Fibroblast of lung (primary cell): ENCODE measurements around the gene ABCB4. TPM values are rescaled to one million over a fixed set of nuclear protein-coding genes. Genes with fewer than 3 reads are reported as not detected.

Source experiments
- DNase-seq, 2 donors: peaks; one replicate each; pipeline versions ENCODE4 v3.0.0 to v3.0.0-alpha.2; 2010; ENCODE audit warnings: low read depth in 2 of 2
- H2AFZ ChIP-seq: 2 replicates; pipeline ENCODE4 v1.5.1; 2012; ENCODE audit warnings: low read length, control low read depth, inconsistent platforms
- H3K27ac ChIP-seq: 2 replicates; pipeline ENCODE4 v1.5.1; 2011; ENCODE audit warnings: low read length, control low read depth; ENCODE audit not compliant: insufficient read depth
- H3K27me3 ChIP-seq: 2 replicates; pipeline ENCODE4 v1.5.1; 2011; ENCODE audit warnings: mild to moderate bottlenecking, low read length; ENCODE audit not compliant: control insufficient read depth, insufficient read depth
- H3K36me3 ChIP-seq: 2 replicates; pipeline ENCODE4 v1.5.1; 2011; ENCODE audit warnings: low read length; ENCODE audit not compliant: control insufficient read depth, insufficient read depth
- H3K4me1 ChIP-seq: 2 replicates; pipeline ENCODE4 v1.5.1; 2011; ENCODE audit warnings: low read length; ENCODE audit not compliant: control insufficient read depth, insufficient read depth; ENCODE audit errors: extremely low read depth
- H3K4me2 ChIP-seq: 2 replicates; pipeline ENCODE4 v1.5.1; 2011; ENCODE audit warnings: low read length, control low read depth; ENCODE audit not compliant: insufficient read depth; ENCODE audit errors: extremely low read depth
- H3K4me3 ChIP-seq, 4 experiments: fragments of 200-600 bp in 1 of 4; sonication (generic) in 1 of 4; replicated peaks in 1 of 4; 2 replicates each; pipeline ENCODE4 v1.5.1; 2011 to 2016; ENCODE audit warnings: low read length in 4 of 4, low read depth in 3 of 4, mild to moderate bottlenecking in 3 of 4, control low read depth in 2 of 4, inconsistent platforms in 1 of 4, mixed read lengths in 1 of 4; ENCODE audit not compliant: insufficient read depth in 1 of 4; ENCODE audit errors: control extremely low read depth in 1 of 4
- H3K79me2 ChIP-seq: 2 replicates; pipeline ENCODE4 v1.5.1; 2012; ENCODE audit warnings: mild to moderate bottlenecking, low read length, inconsistent platforms; ENCODE audit not compliant: control insufficient read depth, insufficient read depth
- H3K9ac ChIP-seq: 2 replicates; pipeline ENCODE4 v1.5.1; 2011; ENCODE audit warnings: mild to moderate bottlenecking, low read length, control low read depth; ENCODE audit not compliant: insufficient read depth
- H3K9me3 ChIP-seq: 2 replicates; pipeline ENCODE4 v1.5.1; 2012; ENCODE audit warnings: low read depth, low read length; ENCODE audit not compliant: control insufficient read depth, insufficient read depth
- H4K20me1 ChIP-seq: 2 replicates; pipeline ENCODE4 v1.5.1; 2011; ENCODE audit warnings: low read length; ENCODE audit not compliant: control insufficient read depth, insufficient read depth; ENCODE audit errors: extremely low read depth
- CTCF ChIP-seq, 2 donors: IDR thresholded peaks in 1 of 2; conservative IDR thresholded peaks in 1 of 2; 1 replicate in 1 of 2; 2 replicates in 1 of 2; pipeline ENCODE4 v1.5.1; 2011 to 2012; ENCODE audit warnings: low read length in 2 of 2, control low read depth in 1 of 2, inconsistent platforms in 1 of 2, low read depth in 1 of 2, mild to moderate bottlenecking in 1 of 2
- EZH2 ChIP-seq: IDR thresholded peaks from 2 replicates; pipeline ENCODE4 v1.5.1; 2012; ENCODE audit warnings: low read length, control low read depth, mild to moderate bottlenecking; ENCODE audit errors: missing control alignments
- polyA plus RNA-seq, 2 donors: library from polyadenylated mRNA; depleted of rRNA in 1 of 2; stranded (reverse) in 1 of 2; unstranded in 1 of 2; fragments of >200 nt; gene quantifications; 2 replicates each; pipeline ENCODE4 v1.2.1, GENCODE V29; 2011 to 2012; ENCODE audit warnings: missing spikeins in 1 of 2
- total RNA-seq: library from RNA; depleted of rRNA; stranded (reverse); fragments of >200 nt; gene quantifications from 2 replicates; pipeline ENCODE4 v1.2.1, GENCODE V29; 2014

ABCB4 gene
- total and polyA plus RNA-seq, 2 donors (not counting 1 experiment from before 2014, with no cell fraction given) = 0.16 to 0.66 TPM

- Histone ChIP-seq H3K9me3 (no peaks in the 10 kb centered on the region), H3K27me3 (no peaks in the 10 kb centered on the region), H2AFZ (no peak overlapping the region), H3K4me1 (no peaks in the 10 kb centered on the region), H3K9ac (no peak overlapping the region), H3K4me3 (no peak overlapping the region), H3K36me3 (no peaks in the 10 kb centered on the region), H4K20me1 (no peaks in the 10 kb centered on the region), H3K79me2 (no peaks in the 10 kb centered on the region), H3K4me2 (no peak overlapping the region), H3K27ac (no peak overlapping the region)
- TF ChIP-seq EZH2 (no peak), CTCF (conservative IDR thresholded peaks at IDR 0.05 in 1 of 2, IDR thresholded peaks at IDR 0.05 in 1 of 2; ENCODE audit: low read depth in 1 of 2, low read length in 2 of 2) (no peak)
- peak in 1 of 2 donors; percentile 65 for DNase-seq
These were observed 41.8 kb upstream of the ABCB4 start for GRCh38 chr7:87517136-87517815.

- no peaks in the 10 kb centered on the region for H3K4me1 ChIP-seq
- TF ChIP-seq EZH2 (no peak), CTCF (conservative IDR thresholded peaks at IDR 0.05 in 1 of 2, IDR thresholded peaks at IDR 0.05 in 1 of 2; ENCODE audit: low read depth in 1 of 2, low read length in 2 of 2) (no peak)
- no peak overlapping the region for H2AFZ ChIP-seq
- no peaks in the 10 kb centered on the region for H3K36me3 ChIP-seq
- H3K27ac ChIP-seq = no peak overlapping the region
- DNase-seq = no peak
- no peaks in the 10 kb centered on the region for H3K79me2 ChIP-seq
- no peak overlapping the region for H3K4me2 ChIP-seq
- H4K20me1 ChIP-seq = no peaks in the 10 kb centered on the region
- H3K9ac ChIP-seq = no peak overlapping the region
- no peaks in the 10 kb centered on the region for H3K9me3 ChIP-seq
- no peak overlapping the region for H3K4me3 ChIP-seq
- no peaks in the 10 kb centered on the region for H3K27me3 ChIP-seq
These were observed 38.4 kb upstream of the ABCB4 start for GRCh38 chr7:87513735-87514335.

DNA sequence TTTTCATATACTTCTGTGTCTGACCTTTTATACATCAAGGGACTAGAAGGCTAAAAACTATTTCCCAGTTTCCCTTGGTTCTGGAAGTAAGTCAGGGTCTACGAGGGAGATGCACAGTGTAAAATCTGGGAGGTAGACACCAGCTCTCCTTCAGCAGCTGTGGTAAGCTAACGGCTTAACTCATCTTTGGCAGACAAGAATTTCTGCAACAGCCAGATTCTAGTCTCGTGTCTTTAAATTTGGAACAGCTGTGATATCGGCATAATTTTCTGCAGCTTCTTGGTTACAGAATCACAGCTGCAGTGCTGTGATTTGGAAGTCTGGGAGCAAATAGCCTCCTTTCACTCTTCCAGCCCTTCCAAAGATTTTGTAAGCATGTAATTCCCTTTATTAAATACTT is 37.4 kb upstream of the ABCB4 start:
- H3K4me1 ChIP-seq = no peaks in the 10 kb centered on the region
- no peaks in the 10 kb centered on the region for H3K27me3 ChIP-seq
- H3K36me3 ChIP-seq = no peaks in the 10 kb centered on the region
- no peak overlapping the region for H3K4me3 ChIP-seq
- no peak overlapping the region for H2AFZ ChIP-seq
- no peak overlapping the region for H3K27ac ChIP-seq
- no peak overlapping the region for H3K9ac ChIP-seq
- DNase-seq = no peak
- TF ChIP-seq CTCF (conservative IDR thresholded peaks at IDR 0.05 in 1 of 2, IDR thresholded peaks at IDR 0.05 in 1 of 2; ENCODE audit: low read depth in 1 of 2, low read length in 2 of 2) (no peak), EZH2 (no peak)
- H3K9me3 ChIP-seq = no peaks in the 10 kb centered on the region
- H3K79me2 ChIP-seq = no peaks in the 10 kb centered on the region
- no peak overlapping the region for H3K4me2 ChIP-seq
- no peaks in the 10 kb centered on the region for H4K20me1 ChIP-seq
